Testis (tissue), 2 donors: ENCODE data around the gene WDR82.

Experiments used
- POLR2A ChIP-seq: fragments of 450-650 bp; IDR thresholded peaks from one replicate; pipeline ENCODE4 v1.6.1; 2017; ENCODE audit warnings: antibody characterized with exemption, mild to moderate bottlenecking, moderate library complexity
- TF ChIP-seq, protein P1 (sequence below), 3 experiments: fragments of 450-650 bp in 2 of 3; fragments of 200-600 bp in 1 of 3; sonication (generic) in 1 of 3; IDR thresholded peaks; one replicate each; pipeline ENCODE4 v1.5.1; 2016 to 2019; ENCODE audit warnings: antibody characterized with exemption in 3 of 3, mild to moderate bottlenecking in 2 of 3, moderate library complexity in 1 of 3

- TF ChIP-seq, protein P1, sequence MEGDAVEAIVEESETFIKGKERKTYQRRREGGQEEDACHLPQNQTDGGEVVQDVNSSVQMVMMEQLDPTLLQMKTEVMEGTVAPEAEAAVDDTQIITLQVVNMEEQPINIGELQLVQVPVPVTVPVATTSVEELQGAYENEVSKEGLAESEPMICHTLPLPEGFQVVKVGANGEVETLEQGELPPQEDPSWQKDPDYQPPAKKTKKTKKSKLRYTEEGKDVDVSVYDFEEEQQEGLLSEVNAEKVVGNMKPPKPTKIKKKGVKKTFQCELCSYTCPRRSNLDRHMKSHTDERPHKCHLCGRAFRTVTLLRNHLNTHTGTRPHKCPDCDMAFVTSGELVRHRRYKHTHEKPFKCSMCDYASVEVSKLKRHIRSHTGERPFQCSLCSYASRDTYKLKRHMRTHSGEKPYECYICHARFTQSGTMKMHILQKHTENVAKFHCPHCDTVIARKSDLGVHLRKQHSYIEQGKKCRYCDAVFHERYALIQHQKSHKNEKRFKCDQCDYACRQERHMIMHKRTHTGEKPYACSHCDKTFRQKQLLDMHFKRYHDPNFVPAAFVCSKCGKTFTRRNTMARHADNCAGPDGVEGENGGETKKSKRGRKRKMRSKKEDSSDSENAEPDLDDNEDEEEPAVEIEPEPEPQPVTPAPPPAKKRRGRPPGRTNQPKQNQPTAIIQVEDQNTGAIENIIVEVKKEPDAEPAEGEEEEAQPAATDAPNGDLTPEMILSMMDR (IDR thresholded peaks at IDR 0.05) = no peak
- no peak for TF ChIP-seq POLR2A
Measured at GRCh38 chr3:52283306-52283705, 4.9 kb upstream of the WDR82 start.
